ENCODE data around the gene EEF2. TPM values are rescaled to one million over a fixed set of nuclear protein-coding genes. Genes with fewer than 3 reads are reported as not detected.

EEF2 gene
- total RNA-seq, 4 donors from 2014 or later: 936 to 2,469 (median 1,635) TPM

GRCh38 chr19:3964256-3965194 lies 20.7 kb downstream of the EEF2 start:
- H3K4me1 ChIP-seq: peaks cover 12 to 34% of the 10 kb centered on the region in 2 donors
- H3K9me3 ChIP-seq: no peaks in the 10 kb centered on the region
- TF ChIP-seq CTCF (IDR thresholded peaks at IDR 0.05): no peak
- no peak for DNase-seq
- H3K27ac ChIP-seq: peak overlapping the region; percentile 62 to 94
- no peaks in the 10 kb centered on the region for H3K36me3 ChIP-seq
- no peak overlapping the region for H3K4me3 ChIP-seq
- intact Hi-C loops (cut with DNase I; ENCODE audit: low total_unique reads): no loop called here
- no peaks in the 10 kb centered on the region for H3K27me3 ChIP-seq

GRCh38 chr19:3963458-3964255 lies 21.6 kb downstream of the EEF2 start:
- intact Hi-C loops (cut with DNase I; ENCODE audit: low total_unique reads): no loop called here
- H3K27ac ChIP-seq: peak overlapping the region in 1 of 2 donors; percentile 62
- H3K9me3 ChIP-seq: no peaks in the 10 kb centered on the region
- no peak for TF ChIP-seq CTCF (IDR thresholded peaks at IDR 0.05)
- TF ChIP-seq POLR2A (IDR thresholded peaks at IDR 0.05): no peak
- DNase-seq: no peak
- no peaks in the 10 kb centered on the region for H3K27me3 ChIP-seq
- H3K4me1 ChIP-seq: peaks cover 7 to 28% of the 10 kb centered on the region in 2 donors
- H3K4me3 ChIP-seq: no peak overlapping the region
- H3K36me3 ChIP-seq: no peaks in the 10 kb centered on the region

GRCh38 chr19:3961007-3961406 lies 24.3 kb downstream of the EEF2 start:
- Histone ChIP-seq H3K9me3 (no peaks in the 10 kb centered on the region), H3K27ac (no peak overlapping the region), H3K4me1 (peaks cover 0 to 5% of the 10 kb centered on the region in 2 donors), H3K27me3 (no peaks in the 10 kb centered on the region), H3K36me3 (no peaks in the 10 kb centered on the region), H3K4me3 (no peak overlapping the region)
- DNase-seq: no peak
- TF ChIP-seq CTCF (IDR thresholded peaks at IDR 0.05): no peak
- intact Hi-C loops (cut with DNase I; ENCODE audit: low total_unique reads): no loop called here

GRCh38 chr19:3959766-3960131 lies 25.5 kb downstream of the EEF2 start:
- Histone ChIP-seq H3K36me3 (no peaks in the 10 kb centered on the region), H3K4me1 (no peaks in the 10 kb centered on the region), H3K9me3 (no peaks in the 10 kb centered on the region), H3K27ac (no peak overlapping the region), H3K4me3 (no peak overlapping the region), H3K27me3 (no peaks in the 10 kb centered on the region)
- DNase-seq: no peak
- intact Hi-C loops (cut with DNase I; ENCODE audit: low total_unique reads): no loop called here
- no peak for TF ChIP-seq POLR2A (IDR thresholded peaks at IDR 0.05)
- no peak for TF ChIP-seq CTCF (IDR thresholded peaks at IDR 0.05)

All from uterus (tissue), 4 donors.